Ascending aorta (tissue), 2 donors: ENCODE measurements around the gene RBM39. TPM values are rescaled to one million over a fixed set of nuclear protein-coding genes. Genes with fewer than 3 reads are reported as not detected.
A peak's percentile ranks its signal among the peaks of the same experiment; 100 is the strongest.

Experiments used
- DNase-seq, 2 donors: peaks; one replicate each; pipeline ENCODE4 v3.0.0-alpha.2; 2019; ENCODE audit warnings: low spot score in 2 of 2
- H3K27ac ChIP-seq, 2 donors: fragments of 200-600 bp; sonication (generic); one replicate each; pipeline ENCODE4 v1.5.1; 2016 to 2017; ENCODE audit warnings: mild to moderate bottlenecking in 1 of 2
- H3K27me3 ChIP-seq: fragments of 200-600 bp; sonication (generic); one replicate; pipeline ENCODE4 v1.5.1; 2017
- H3K36me3 ChIP-seq, 2 donors: fragments of 200-600 bp; sonication (generic); one replicate each; pipeline ENCODE4 v1.5.1; 2016
- H3K4me1 ChIP-seq, 2 donors: fragments of 200-600 bp; sonication (generic); one replicate each; pipeline ENCODE4 v1.5.1; 2016 to 2017; ENCODE audit warnings: mild to moderate bottlenecking in 1 of 2
- H3K4me3 ChIP-seq, 2 donors: fragments of 200-600 bp; sonication (generic); one replicate each; pipeline ENCODE4 v1.5.1; 2016 to 2017; ENCODE audit warnings: mild to moderate bottlenecking in 1 of 2
- H3K9me3 ChIP-seq, 2 donors: fragments of 200-600 bp; sonication (generic); one replicate each; pipeline ENCODE4 v1.5.1; 2016
- CTCF ChIP-seq, 3 experiments: fragments of 200-600 bp in 2 of 3; fragments of 450-650 bp in 1 of 3; sonication (generic) in 2 of 3; IDR thresholded peaks; one replicate each; pipeline ENCODE4 v1.5.1; 2016 to 2019; ENCODE audit warnings: antibody characterized with exemption in 3 of 3, mild to moderate bottlenecking in 1 of 3, moderate library complexity in 1 of 3
- intact Hi-C: fragments of 100-400 bp; cut with DNase I; formaldehyde crosslinking; loops from one replicate; pipeline ENCODE4 v1.15.1; 2023
- total RNA-seq: library from RNA; depleted of rRNA; stranded (reverse); fragments of >200 nt; gene quantifications from one replicate; pipeline ENCODE4 v1.1.0, GENCODE V29; 2016

The RBM39 gene
- total RNA-seq, 1 donor from 2014 or later, result 232 TPM

- H3K4me3 ChIP-seq, result peak overlapping the region; percentile 87 to 94
- peaks cover 27 to 52% of the 10 kb centered on the region in 2 donors for H3K36me3 ChIP-seq
- peaks cover 3 to 21% of the 10 kb centered on the region in 2 donors for H3K4me1 ChIP-seq
- intact Hi-C loops, result loop anchor here (2.0 to 5.0 kb wide), 5 partner anchors 35 to 185 kb away; partner anchors contain the start of genes CPNE1, ERGIC3, RBM12 and RBM39
- H3K27ac ChIP-seq, result peak overlapping the region; percentile 96
- no peak for DNase-seq
- no peak for TF ChIP-seq CTCF (IDR thresholded peaks at IDR 0.05)
- no peaks in the 10 kb centered on the region for H3K27me3 ChIP-seq
- H3K9me3 ChIP-seq, result no peaks in the 10 kb centered on the region
Observed at GRCh38 chr20:35699957-35700624, 42.0 kb downstream of the RBM39 start.

- intact Hi-C loops, result loop anchor here (2.0 to 5.0 kb wide), 4 partner anchors 35 to 185 kb away; partner anchors contain the start of genes CPNE1, ERGIC3 and RBM12
- peaks cover 20 to 52% of the 10 kb centered on the region in 2 donors for H3K36me3 ChIP-seq
- peak; percentile 4 to 35 (median 20) for TF ChIP-seq CTCF (IDR thresholded peaks at IDR 0.05)
- H3K27me3 ChIP-seq, result no peaks in the 10 kb centered on the region
- peak within 1 kb of the TSS; percentile 96 for H3K27ac ChIP-seq
- peak within 1 kb of the TSS; percentile 87 to 94 for H3K4me3 ChIP-seq
- peaks cover 3 to 21% of the 10 kb centered on the region in 2 donors for H3K4me1 ChIP-seq
- peak; percentile 37 to 92 for DNase-seq
- no peaks in the 10 kb centered on the region for H3K9me3 ChIP-seq
Observed at GRCh38 chr20:35699127-35699956, 42.7 kb downstream of the RBM39 start, which contains the start of the genes NFS1 and ROMO1. TSS of gene NFS1 (minus strand) at chr20:35699352. CDS start at chr20:35699288, 64 bp downstream. TSS of gene ROMO1 (plus strand) at chr20:35699405. CDS start at chr20:35699633, 228 bp downstream.

- Histone ChIP-seq H3K36me3 (peaks cover 15 to 52% of the 10 kb centered on the region in 2 donors), H3K4me1 (peaks cover 3 to 21% of the 10 kb centered on the region in 2 donors), H3K9me3 (no peaks in the 10 kb centered on the region), H3K4me3 (peak overlapping the region; percentile 87 to 94), H3K27ac (peak overlapping the region; percentile 96), H3K27me3 (no peaks in the 10 kb centered on the region)
- intact Hi-C loops, result loop anchor here (2.0 to 5.0 kb wide), 4 partner anchors 34 to 186 kb away; partner anchors contain the start of genes CPNE1, ERGIC3 and RBM12
- no peak for DNase-seq
- TF ChIP-seq CTCF (IDR thresholded peaks at IDR 0.05), result no peak
Observed at GRCh38 chr20:35698298-35699126, 43.5 kb downstream of the RBM39 start.

GRCh38 chr20:35697696-35698297 is 44.3 kb downstream of the RBM39 start:
- H3K36me3 ChIP-seq, result peaks cover 16 to 51% of the 10 kb centered on the region in 2 donors
- H3K4me3 ChIP-seq, result peak overlapping the region; percentile 87 to 94
- no peak overlapping the region for H3K27ac ChIP-seq
- H3K4me1 ChIP-seq, result peaks cover 3 to 21% of the 10 kb centered on the region in 2 donors
- TF ChIP-seq CTCF (IDR thresholded peaks at IDR 0.05), result no peak
- H3K27me3 ChIP-seq, result no peaks in the 10 kb centered on the region
- DNase-seq, result peak in 1 of 2 donors; percentile 62
- H3K9me3 ChIP-seq, result no peaks in the 10 kb centered on the region
- intact Hi-C loops, result loop anchor here (2.0 to 5.0 kb wide), 4 partner anchors 33 to 187 kb away; partner anchors contain the start of genes CPNE1, ERGIC3 and RBM12
